AG04449 (cell line): Measurements from ENCODE around the gene ARHGAP10.
"Not testable (repeated sequence)": the region's sequence is repeated elsewhere in the genome, so short reads cannot be mapped to it uniquely, and the experiment has no call there.

Experiments used
- CTCF ChIA-PET: fragments of 350-600 bp; formaldehyde crosslinking; extraction: SDS; loops from one replicate; lab custom pipeline; 2021; ENCODE audit warnings: antibody characterized with exemption; lab: Yijun Ruan, JAX
- POLR2A ChIA-PET: fragments of 400-600, 350-600 bp; formaldehyde crosslinking; extraction: SDS; loops from one replicate; lab custom pipeline; 2020; ENCODE audit warnings: antibody characterized with exemption, inconsistent platforms; lab: Yijun Ruan, JAX
- DNase-seq: peaks from one replicate; pipeline ENCODE4 v3.0.0-alpha.2; 2010; ENCODE audit warnings: low read depth, low spot score
- H3K4me3 ChIP-seq: 2 replicates; pipeline ENCODE4 v1.5.1; 2011; ENCODE audit warnings: low read depth, mild to moderate bottlenecking, control low read depth, low read length
- CTCF ChIP-seq: IDR thresholded peaks from one replicate; pipeline ENCODE4 v1.5.1; 2011; ENCODE audit warnings: mild to moderate bottlenecking, moderate library complexity, low read length, control low read depth, inconsistent platforms; ENCODE audit not compliant: insufficient read depth; ENCODE audit errors: missing control alignments

ARHGAP10 gene

DNA sequence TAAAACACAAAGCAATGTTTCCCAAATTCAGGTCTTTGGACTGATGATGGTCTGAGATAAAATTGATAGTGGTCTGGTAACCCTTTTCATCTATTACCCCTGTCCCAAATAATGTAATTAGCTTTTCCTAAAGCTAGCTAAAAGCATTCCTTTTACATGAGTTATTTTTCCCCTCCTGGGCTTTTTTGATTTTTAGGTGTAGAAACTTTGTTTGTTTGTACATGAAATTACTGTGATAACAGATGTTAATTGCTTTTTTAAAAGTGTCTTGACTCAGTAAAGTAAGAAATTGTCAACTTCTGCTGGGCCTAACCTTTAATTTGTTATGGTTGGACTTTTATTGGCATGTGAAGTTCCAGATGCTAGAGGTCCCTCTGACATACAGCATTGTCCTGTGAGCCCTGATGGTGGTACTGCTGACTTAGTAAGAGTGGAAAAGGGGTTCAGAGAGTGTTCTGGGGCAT, 145.5 kb downstream of the ARHGAP10 start:
- ChIA-PET CTCF (interaction anchor here (0.8 to 8.9 kb wide), 4 partner anchors 8 to 277 kb away, joined by 3 to 101 read pairs (median 4); no protein-coding TSS in a partner anchor), POLR2A (no interaction called here)
- no peak for DNase-seq
- no peak for TF ChIP-seq CTCF
- H3K4me3 ChIP-seq, result no peak overlapping the region

DNA sequence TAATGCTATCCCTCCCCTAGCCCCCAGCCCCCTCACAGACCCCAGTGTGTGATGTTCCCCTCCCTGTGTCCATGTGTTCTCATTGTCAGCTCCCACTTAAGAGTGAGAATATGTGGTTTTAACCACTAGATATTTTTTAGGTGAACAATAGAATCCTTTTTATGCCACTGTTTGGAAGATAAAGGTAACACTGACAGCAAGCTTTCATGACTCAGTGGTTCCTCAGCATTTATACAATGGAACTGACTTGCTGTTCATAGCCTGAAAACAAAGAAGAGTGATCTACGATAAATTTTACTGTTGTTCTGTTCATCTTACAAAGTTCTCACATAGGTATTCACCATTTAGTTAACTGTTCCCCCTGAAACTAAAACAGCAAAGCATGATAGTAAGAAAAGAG, 147.8 kb downstream of the ARHGAP10 start:
- H3K4me3 ChIP-seq, result no peak overlapping the region
- POLR2A ChIA-PET, result no interaction called here
- TF ChIP-seq CTCF, result no peak
- CTCF ChIA-PET, result interaction anchor here (8.9 kb wide), 1 partner anchor 14 kb away, joined by 101 read pairs; no protein-coding TSS in a partner anchor
- no peak for DNase-seq

DNA sequence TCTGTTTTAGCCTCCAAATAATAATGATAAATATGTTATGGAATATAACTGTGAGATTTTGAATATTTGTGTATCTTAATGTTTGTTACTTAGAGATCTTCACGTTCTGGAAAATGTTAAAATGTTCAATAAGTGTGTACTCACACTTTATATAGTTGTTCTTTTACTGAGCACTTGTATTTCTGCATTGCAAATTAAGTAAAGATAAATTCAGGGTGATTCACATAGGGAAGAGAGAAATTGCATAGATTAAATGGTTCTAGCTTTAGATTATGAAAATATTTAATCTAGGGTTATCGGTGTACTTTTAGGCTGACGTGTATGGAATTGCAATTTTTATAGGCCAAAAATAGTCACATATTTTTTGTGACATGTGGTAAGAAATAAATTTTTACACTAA, 148.6 kb downstream of the ARHGAP10 start:
- ChIA-PET CTCF (interaction anchor here (8.9 kb wide), 1 partner anchor 15 kb away, joined by 101 read pairs; no protein-coding TSS in a partner anchor), POLR2A (no interaction called here)
- no peak for DNase-seq
- no peak for TF ChIP-seq CTCF
- no peak overlapping the region for H3K4me3 ChIP-seq

- ChIA-PET POLR2A (no interaction called here), CTCF (interaction anchor here (1.0 to 8.9 kb wide), 4 partner anchors 9 to 272 kb away, joined by 3 to 101 read pairs (median 4); no protein-coding TSS in a partner anchor)
- DNase-seq, result no peak
- no peak for TF ChIP-seq CTCF
- H3K4me3 ChIP-seq, result no peak overlapping the region
These were observed 152.6 kb downstream of the ARHGAP10 start for GRCh38 chr4:147884536-147884935.

GRCh38 chr4:147885216-147885615, 153.3 kb downstream of the ARHGAP10 start:
- POLR2A ChIA-PET, DNase-seq, H3K4me3 ChIP-seq: not testable (repeated sequence)
- CTCF ChIA-PET, result interaction anchor here (0.9 to 8.9 kb wide), 3 partner anchors 13 to 272 kb away, joined by 3 to 101 read pairs (median 3); no protein-coding TSS in a partner anchor

DNA sequence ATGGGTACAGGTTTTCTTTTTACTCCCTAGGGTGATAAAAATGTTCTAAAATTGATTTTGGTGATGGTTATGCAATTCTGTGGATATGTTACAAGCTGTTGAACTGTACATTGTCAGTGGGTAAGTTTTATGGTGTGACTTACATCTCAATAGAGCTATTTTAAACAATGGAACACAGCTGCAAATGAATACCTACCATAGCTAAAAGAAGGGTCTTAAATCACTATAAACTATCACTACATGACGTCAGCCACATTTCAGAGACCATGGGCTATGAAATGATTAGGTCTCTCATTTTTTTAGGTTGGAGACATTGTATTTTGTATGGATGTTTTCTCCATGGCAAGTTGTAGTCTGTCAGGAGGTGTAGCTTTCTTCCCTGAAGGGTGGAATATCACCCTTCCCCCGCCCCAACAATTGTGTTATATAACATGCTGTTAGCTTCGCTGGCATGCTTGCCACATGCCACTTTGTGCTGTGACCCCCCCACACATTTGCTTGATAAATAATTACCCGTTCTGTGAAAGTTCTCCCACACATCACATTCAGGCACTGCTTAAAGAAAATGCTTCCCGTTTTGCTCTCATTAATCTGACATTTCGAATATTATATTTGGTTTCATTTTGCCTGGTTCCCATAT, 159.7 kb downstream of the ARHGAP10 start:
- TF ChIP-seq CTCF, result no peak
- H3K4me3 ChIP-seq, result no peak overlapping the region
- DNase-seq, result no peak
- CTCF ChIA-PET, result interaction anchor here (1.3 kb wide), 1 partner anchor 24 kb away, joined by 3 read pairs; no protein-coding TSS in a partner anchor
- POLR2A ChIA-PET, result no interaction called here
